AG04450 (cell line): ENCODE measurements around the gene GREM1. TPM values are rescaled to one million over a fixed set of nuclear protein-coding genes. Genes with fewer than 3 reads are reported as not detected.

Experiments
- CTCF ChIA-PET: fragments of 300-600, 350-600 bp; formaldehyde crosslinking; extraction: SDS; loops from one replicate; lab custom pipeline; 2022; ENCODE audit warnings: antibody characterized with exemption, inconsistent platforms; lab: Charles Lee
- POLR2A ChIA-PET: fragments of 350-600 bp; formaldehyde crosslinking; extraction: SDS; loops from one replicate; lab custom pipeline; 2021; ENCODE audit warnings: antibody characterized with exemption, inconsistent platforms; lab: Yijun Ruan, JAX
- DNase-seq: peaks from one replicate; pipeline ENCODE4 v3.0.0-alpha.2; 2011; ENCODE audit warnings: low read depth, low spot score
- H3K27ac ChIP-seq: one replicate; pipeline ENCODE4 v1.5.1; 2012; ENCODE audit warnings: low read depth, low read length, control low read depth
- H3K27me3 ChIP-seq: one replicate; pipeline ENCODE4 v1.6.0; 2012; ENCODE audit warnings: low read length; ENCODE audit not compliant: control insufficient read depth, insufficient read depth
- H3K4me3 ChIP-seq: 2 replicates; pipeline ENCODE4 v1.5.1; 2011; ENCODE audit warnings: mild to moderate bottlenecking, low read depth, low read length, control low read depth
- H3K9me3 ChIP-seq: 2 replicates; pipeline ENCODE4 v1.5.1; 2012; ENCODE audit warnings: low read length; ENCODE audit not compliant: control insufficient read depth, insufficient read depth
- polyA plus RNA-seq: library from polyadenylated mRNA; depleted of rRNA; stranded (reverse); fragments of >200 nt; gene quantifications from 2 replicates; pipeline ENCODE4 v1.2.3, GENCODE V29; 2011
- TF ChIP-seq, protein P1 (sequence below): IDR thresholded peaks from 2 replicates; pipeline ENCODE4 v1.5.1; 2011; ENCODE audit warnings: low read depth, low read length, control low read depth, inconsistent platforms

Gene GREM1
- polyA plus RNA-seq, 1 experiment = 2,858 TPM

DNA sequence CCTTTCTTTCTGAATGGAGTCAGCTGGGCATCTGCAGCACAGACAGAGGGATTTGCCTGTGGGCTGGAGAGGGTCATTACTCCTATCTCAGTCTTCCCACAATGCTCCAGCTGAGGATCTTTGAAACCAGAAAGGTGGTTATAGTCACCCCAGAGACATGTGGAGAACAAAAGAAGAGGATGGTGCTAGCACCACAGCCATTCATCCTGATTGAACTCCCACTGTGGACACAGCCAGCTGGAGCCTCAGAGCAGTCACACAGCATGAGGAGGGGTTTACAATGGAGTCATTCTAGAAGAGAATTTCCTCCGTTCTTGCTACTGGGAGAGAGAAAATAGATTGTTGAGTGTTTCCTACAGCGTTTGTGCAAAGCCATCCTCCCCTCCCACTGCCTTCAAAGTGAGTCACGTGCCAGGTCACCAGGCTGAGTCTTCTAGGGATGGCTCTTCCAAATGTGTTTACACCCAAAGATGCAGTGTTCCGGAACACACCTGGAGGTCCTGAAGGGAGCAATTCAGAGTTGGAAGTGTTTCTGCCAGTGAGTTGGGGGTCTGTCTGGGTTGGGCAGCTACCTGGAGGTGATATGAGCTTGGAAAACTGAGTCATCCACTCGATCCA, 18.9 kb upstream of the GREM1 start:
- no peak for DNase-seq
- Histone ChIP-seq H3K4me3 (no peak overlapping the region), H3K9me3 (peaks cover 8% of the 10 kb centered on the region), H3K27ac (no peak overlapping the region), H3K27me3 (no peaks in the 10 kb centered on the region)
- TF ChIP-seq, protein P1, sequence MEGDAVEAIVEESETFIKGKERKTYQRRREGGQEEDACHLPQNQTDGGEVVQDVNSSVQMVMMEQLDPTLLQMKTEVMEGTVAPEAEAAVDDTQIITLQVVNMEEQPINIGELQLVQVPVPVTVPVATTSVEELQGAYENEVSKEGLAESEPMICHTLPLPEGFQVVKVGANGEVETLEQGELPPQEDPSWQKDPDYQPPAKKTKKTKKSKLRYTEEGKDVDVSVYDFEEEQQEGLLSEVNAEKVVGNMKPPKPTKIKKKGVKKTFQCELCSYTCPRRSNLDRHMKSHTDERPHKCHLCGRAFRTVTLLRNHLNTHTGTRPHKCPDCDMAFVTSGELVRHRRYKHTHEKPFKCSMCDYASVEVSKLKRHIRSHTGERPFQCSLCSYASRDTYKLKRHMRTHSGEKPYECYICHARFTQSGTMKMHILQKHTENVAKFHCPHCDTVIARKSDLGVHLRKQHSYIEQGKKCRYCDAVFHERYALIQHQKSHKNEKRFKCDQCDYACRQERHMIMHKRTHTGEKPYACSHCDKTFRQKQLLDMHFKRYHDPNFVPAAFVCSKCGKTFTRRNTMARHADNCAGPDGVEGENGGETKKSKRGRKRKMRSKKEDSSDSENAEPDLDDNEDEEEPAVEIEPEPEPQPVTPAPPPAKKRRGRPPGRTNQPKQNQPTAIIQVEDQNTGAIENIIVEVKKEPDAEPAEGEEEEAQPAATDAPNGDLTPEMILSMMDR = no peak
- ChIA-PET POLR2A (no interaction called here), CTCF (no interaction called here)

DNA sequence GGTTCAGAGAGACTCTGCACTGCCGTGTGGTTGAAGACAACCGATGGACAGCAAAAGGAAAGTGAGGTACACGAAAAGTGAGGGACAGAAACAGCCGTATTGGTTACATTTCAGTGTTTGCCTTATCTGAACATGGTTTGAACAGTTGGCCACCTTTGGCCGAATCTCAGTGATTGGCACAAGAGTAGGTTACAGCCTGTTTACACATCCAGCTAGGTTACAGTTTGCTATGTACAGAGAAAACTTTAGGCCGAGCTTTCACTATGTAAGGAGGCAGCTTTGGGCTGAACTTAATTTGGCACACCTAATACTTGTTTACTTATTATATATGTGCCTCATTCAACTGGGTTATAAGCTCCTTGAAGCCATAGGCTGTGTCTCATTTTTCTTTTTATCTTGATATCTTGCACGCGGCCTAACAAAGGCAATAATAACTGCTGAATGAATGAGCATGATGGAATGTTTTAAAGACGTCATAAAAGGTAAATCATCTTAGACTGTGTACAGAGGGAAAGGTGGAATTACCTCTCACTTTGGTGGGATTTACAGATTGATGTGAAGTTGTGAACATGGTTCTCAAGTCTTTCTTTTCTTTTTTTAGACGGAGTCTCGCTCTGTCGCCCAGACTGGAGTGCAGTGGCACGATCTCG, 17.2 kb upstream of the GREM1 start:
- CTCF ChIA-PET = no interaction called here

DNA sequence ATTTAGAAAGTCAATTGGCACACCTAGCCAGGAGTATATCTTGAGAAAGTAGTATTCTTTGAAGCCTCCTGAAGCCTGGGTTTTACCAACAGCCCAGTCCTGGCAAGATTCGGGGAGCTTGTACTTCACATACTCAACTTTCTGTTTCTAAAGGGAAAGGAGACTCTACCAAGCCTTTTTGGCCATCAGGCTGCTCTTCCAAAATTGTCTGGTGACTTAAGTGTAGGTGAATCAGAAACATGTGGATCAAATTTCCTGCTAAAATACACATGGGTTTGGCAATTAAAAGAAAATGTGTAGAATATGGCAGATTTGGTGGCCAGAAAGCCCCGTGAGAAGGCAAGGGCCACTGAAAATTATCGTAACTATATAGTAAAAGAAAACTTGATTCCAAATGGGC, 15.9 kb upstream of the GREM1 start:
- H3K27ac ChIP-seq = no peak overlapping the region

More for the DNA sequence above, 17.2 kb upstream of the GREM1 start:
- no peak for DNase-seq
- no peak overlapping the region for H3K27ac ChIP-seq
- no peak overlapping the region for H3K4me3 ChIP-seq
- POLR2A ChIA-PET = no interaction called here
- H3K9me3 ChIP-seq = peaks cover 8% of the 10 kb centered on the region
- TF ChIP-seq, protein P1 = no peak
- H3K27me3 ChIP-seq = no peaks in the 10 kb centered on the region

DNA sequence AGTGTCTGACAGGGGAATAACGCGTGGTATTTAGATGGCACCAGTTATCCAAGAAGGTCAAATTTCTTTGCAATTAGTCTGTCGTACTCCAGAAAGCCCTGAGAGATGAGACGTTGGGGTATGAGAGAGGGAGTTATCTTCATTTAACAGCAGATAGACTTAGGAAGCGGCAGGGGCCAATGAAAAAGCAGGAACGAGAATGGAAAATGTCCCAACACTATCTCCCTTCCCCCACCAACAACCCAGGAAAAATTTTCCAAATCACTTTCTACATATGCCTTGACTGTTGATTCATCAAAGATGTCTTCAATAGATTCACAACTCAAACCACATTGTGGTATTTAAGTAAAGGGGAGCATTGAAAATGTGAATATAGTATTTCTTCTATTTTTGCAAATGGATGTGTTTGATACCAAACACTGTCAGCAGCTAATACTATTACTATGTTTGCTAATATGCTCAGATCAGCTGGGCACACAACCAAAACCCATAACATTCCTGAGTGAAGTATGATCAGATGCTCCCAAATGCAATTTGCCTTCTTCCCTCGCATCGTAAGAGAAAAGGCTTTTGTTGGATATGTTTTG, 13.3 kb upstream of the GREM1 start:
- Histone ChIP-seq H3K27ac (no peak overlapping the region), H3K9me3 (peaks cover 1% of the 10 kb centered on the region), H3K27me3 (no peaks in the 10 kb centered on the region), H3K4me3 (no peak overlapping the region)
- POLR2A ChIA-PET = no interaction called here
- no peak for DNase-seq
- TF ChIP-seq, protein P1 = no peak
- CTCF ChIA-PET = interaction anchor here (0.6 to 2.7 kb wide), 4 partner anchors 18 to 54 kb away, joined by 3 to 16 read pairs (median 4); no protein-coding TSS in a partner anchor

More for the DNA sequence above, 15.9 kb upstream of the GREM1 start:
- CTCF ChIA-PET = no interaction called here
- no peak overlapping the region for H3K4me3 ChIP-seq
- TF ChIP-seq, protein P1 = no peak
- peaks cover 8% of the 10 kb centered on the region for H3K9me3 ChIP-seq
- no peak for DNase-seq
- no peaks in the 10 kb centered on the region for H3K27me3 ChIP-seq
- POLR2A ChIA-PET = no interaction called here

DNA sequence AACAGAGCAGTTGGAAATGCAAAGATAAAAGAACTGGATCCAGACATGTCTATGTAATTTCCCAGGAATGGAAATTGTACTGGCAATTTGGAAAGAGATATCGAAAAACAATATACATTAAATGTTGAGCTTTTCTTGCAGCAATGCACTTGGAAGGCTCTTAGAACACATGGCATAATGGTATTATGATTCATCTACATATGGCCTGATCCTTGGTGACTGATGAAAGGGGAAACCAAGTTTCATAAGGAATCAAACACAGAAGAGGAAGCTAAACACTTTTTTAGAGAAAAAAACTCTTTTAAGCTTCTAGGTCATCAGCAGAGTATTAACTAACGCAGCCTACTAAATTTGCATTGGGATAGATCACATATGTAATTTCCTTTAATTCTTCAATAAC, 12.4 kb upstream of the GREM1 start:
- H3K27ac ChIP-seq = no peak overlapping the region
- CTCF ChIA-PET = interaction anchor here (0.9 to 2.7 kb wide), 2 partner anchors 23 to 43 kb away, joined by 4 to 16 read pairs; no protein-coding TSS in a partner anchor
- POLR2A ChIA-PET = interaction anchor here (0.8 kb wide), 1 partner anchor 23 kb away, joined by 3 read pairs; no protein-coding TSS in a partner anchor
- no peaks in the 10 kb centered on the region for H3K27me3 ChIP-seq
- no peaks in the 10 kb centered on the region; the same call in 1 of the 2 replicates for H3K9me3 ChIP-seq
- no peak overlapping the region for H3K4me3 ChIP-seq
- TF ChIP-seq, protein P1 = no peak
- no peak for DNase-seq
